HEK293 (cell line): Measurements from ENCODE around the gene PRDX3.

Source experiments
- GLIS1 ChIP-seq: fragments of 450-650 bp; formaldehyde crosslinking; IDR thresholded peaks from 2 replicates; pipeline ENCODE4 v1.5.1; 2016; ENCODE audit warnings: missing biosample characterization, missing genetic modification characterization
- IKZF3 ChIP-seq: fragments of 450-650 bp; IDR thresholded peaks from 2 replicates; pipeline ENCODE4 v1.5.0; 2018; ENCODE audit warnings: missing biosample characterization, mild to moderate bottlenecking, missing genetic modification characterization, moderate library complexity
- KLF16 ChIP-seq: fragments of 450-650 bp; formaldehyde crosslinking; IDR thresholded peaks from 2 replicates; pipeline ENCODE4 v1.5.1; 2017; ENCODE audit warnings: missing biosample characterization, missing genetic modification characterization
- KLF8 ChIP-seq: fragments of 450-650 bp; formaldehyde crosslinking; IDR thresholded peaks from 2 replicates; pipeline ENCODE4 v1.5.1; 2016; ENCODE audit warnings: missing biosample characterization, missing genetic modification characterization
- SCRT2 ChIP-seq: fragments of 450-650 bp; formaldehyde crosslinking; IDR thresholded peaks from 2 replicates; pipeline ENCODE4 v1.5.1; 2016; ENCODE audit warnings: missing biosample characterization, missing genetic modification characterization
- SP2 ChIP-seq: fragments of 450-650 bp; formaldehyde crosslinking; IDR thresholded peaks from 2 replicates; pipeline ENCODE4 v1.5.1; 2016; ENCODE audit warnings: missing biosample characterization, missing genetic modification characterization
- SP3 ChIP-seq: fragments of 450-650 bp; formaldehyde crosslinking; IDR thresholded peaks from 2 replicates; pipeline ENCODE4 v1.5.1; 2016; ENCODE audit warnings: missing biosample characterization, missing genetic modification characterization
- WT1 ChIP-seq: fragments of 450-650 bp; formaldehyde crosslinking; IDR thresholded peaks from 2 replicates; pipeline ENCODE4 v1.5.1; 2016; ENCODE audit warnings: missing biosample characterization, missing genetic modification characterization
- ZBTB17 ChIP-seq: fragments of 450-650 bp; formaldehyde crosslinking; IDR thresholded peaks from 2 replicates; pipeline ENCODE4 v1.5.1; 2016; ENCODE audit warnings: missing biosample characterization, missing genetic modification characterization
- ZBTB8A ChIP-seq: fragments of 450-650 bp; formaldehyde crosslinking; IDR thresholded peaks from 2 replicates; pipeline ENCODE4 v1.5.1; 2016; ENCODE audit warnings: missing biosample characterization, missing genetic modification characterization
- ZFHX2 ChIP-seq: fragments of 450-650 bp; formaldehyde crosslinking; conservative IDR thresholded peaks from 2 replicates; pipeline ENCODE4 v1.5.1; 2016; ENCODE audit warnings: missing biosample characterization, missing genetic modification characterization
- ZNF221 ChIP-seq: fragments of 450-650 bp; formaldehyde crosslinking; IDR thresholded peaks from 2 replicates; pipeline ENCODE4 v1.5.1; 2017; ENCODE audit warnings: missing biosample characterization, missing genetic modification characterization, borderline replicate concordance
- ZNF335 ChIP-seq: fragments of 450-650 bp; formaldehyde crosslinking; conservative IDR thresholded peaks from 2 replicates; pipeline ENCODE4 v1.5.1; 2016; ENCODE audit warnings: missing biosample characterization, missing genetic modification characterization
- ZNF366 ChIP-seq: fragments of 450-650 bp; formaldehyde crosslinking; conservative IDR thresholded peaks from 2 replicates; pipeline ENCODE4 v1.5.1; 2016; ENCODE audit warnings: missing biosample characterization, missing genetic modification characterization
- ZNF391 ChIP-seq: fragments of 450-650 bp; formaldehyde crosslinking; IDR thresholded peaks from 2 replicates; pipeline ENCODE4 v1.5.1; 2016; ENCODE audit warnings: low read depth, missing biosample characterization, missing genetic modification characterization, borderline replicate concordance
- ZNF426 ChIP-seq: fragments of 450-650 bp; formaldehyde crosslinking; IDR thresholded peaks from 2 replicates; pipeline ENCODE4 v1.5.1; 2017; ENCODE audit warnings: missing biosample characterization, missing genetic modification characterization, mild to moderate bottlenecking, inconsistent platforms, moderate library complexity
- ZNF433 ChIP-seq: fragments of 450-650 bp; formaldehyde crosslinking; IDR thresholded peaks from 2 replicates; pipeline ENCODE4 v1.5.1; 2016; ENCODE audit warnings: missing biosample characterization, missing genetic modification characterization, low read depth
- ZNF621 ChIP-seq: fragments of 450-650 bp; formaldehyde crosslinking; IDR thresholded peaks from 2 replicates; pipeline ENCODE4 v1.5.1; 2017; ENCODE audit warnings: missing biosample characterization, missing genetic modification characterization
- ZNF654 ChIP-seq: fragments of 450-650 bp; formaldehyde crosslinking; IDR thresholded peaks from 2 replicates; pipeline ENCODE4 v1.5.1; 2016; ENCODE audit warnings: low read depth, missing biosample characterization, missing genetic modification characterization
- ZNF660 ChIP-seq: fragments of 450-650 bp; IDR thresholded peaks from 2 replicates; pipeline ENCODE4 v1.5.1; 2018; ENCODE audit warnings: missing biosample characterization, mild to moderate bottlenecking, missing genetic modification characterization
- ZNF677 ChIP-seq: fragments of 450-650 bp; IDR thresholded peaks from 2 replicates; pipeline ENCODE4 v1.5.0; 2018; ENCODE audit warnings: missing biosample characterization, mild to moderate bottlenecking, missing genetic modification characterization, moderate library complexity
- ZSCAN16 ChIP-seq: fragments of 450-650 bp; formaldehyde crosslinking; IDR thresholded peaks from 2 replicates; pipeline ENCODE4 v1.5.1; 2016; ENCODE audit warnings: missing biosample characterization, missing genetic modification characterization
- TF ChIP-seq, protein P1 (sequence below): fragments of 450-650 bp; formaldehyde crosslinking; IDR thresholded peaks from 2 replicates; pipeline ENCODE4 v1.5.1; 2017; ENCODE audit warnings: missing biosample characterization, mild to moderate bottlenecking, missing genetic modification characterization, moderate library complexity
- TF ChIP-seq, protein P2 (sequence below): fragments of 450-650 bp; formaldehyde crosslinking; IDR thresholded peaks from 2 replicates; pipeline ENCODE4 v1.5.1; 2016; ENCODE audit warnings: missing biosample characterization, missing genetic modification characterization, borderline replicate concordance
- TF ChIP-seq, protein P3 (sequence below): IDR thresholded peaks from 2 replicates; pipeline ENCODE4 v1.6.1; 2011; ENCODE audit warnings: mild to moderate bottlenecking, low read depth, low read length, borderline replicate concordance

PRDX3 gene

DNA sequence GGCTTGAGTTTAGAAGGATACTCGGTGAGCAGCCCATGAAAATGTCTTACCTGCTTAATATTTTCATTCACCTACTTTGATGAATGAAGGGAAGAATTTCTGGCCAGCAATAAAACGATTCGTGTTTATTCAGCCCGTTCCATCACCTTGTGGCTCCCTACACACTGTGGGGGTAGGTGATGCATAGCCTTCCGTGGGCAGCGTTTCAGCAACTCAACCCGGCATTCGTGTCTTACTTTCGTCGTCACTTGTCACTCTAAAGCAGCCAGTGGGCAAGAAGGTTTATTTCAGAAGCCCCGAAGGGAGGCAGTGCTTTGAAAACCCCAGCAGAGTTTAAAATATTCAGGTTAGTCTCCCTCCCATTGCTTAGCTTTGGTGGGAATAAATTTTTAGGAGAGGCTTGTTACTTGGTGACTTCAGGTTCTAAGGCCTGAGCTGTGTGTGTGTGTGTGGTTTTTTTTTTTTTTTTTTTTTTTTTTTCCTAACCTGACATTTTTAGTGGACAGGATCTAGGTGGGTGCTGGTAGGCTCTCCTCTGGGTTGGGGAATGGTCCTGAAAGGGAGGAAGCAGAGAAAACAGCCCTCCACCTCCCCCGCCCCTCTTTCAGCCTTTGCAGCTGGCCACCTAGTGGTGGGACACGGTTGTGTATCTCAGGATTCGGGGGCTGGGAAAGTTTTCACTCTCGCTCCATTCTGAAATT is 30.6 kb upstream of the PRDX3 start (continued):
- TF ChIP-seq ZFHX2 (tag by site-specific recombination): peak; percentile 68
- TF ChIP-seq, protein P1, sequence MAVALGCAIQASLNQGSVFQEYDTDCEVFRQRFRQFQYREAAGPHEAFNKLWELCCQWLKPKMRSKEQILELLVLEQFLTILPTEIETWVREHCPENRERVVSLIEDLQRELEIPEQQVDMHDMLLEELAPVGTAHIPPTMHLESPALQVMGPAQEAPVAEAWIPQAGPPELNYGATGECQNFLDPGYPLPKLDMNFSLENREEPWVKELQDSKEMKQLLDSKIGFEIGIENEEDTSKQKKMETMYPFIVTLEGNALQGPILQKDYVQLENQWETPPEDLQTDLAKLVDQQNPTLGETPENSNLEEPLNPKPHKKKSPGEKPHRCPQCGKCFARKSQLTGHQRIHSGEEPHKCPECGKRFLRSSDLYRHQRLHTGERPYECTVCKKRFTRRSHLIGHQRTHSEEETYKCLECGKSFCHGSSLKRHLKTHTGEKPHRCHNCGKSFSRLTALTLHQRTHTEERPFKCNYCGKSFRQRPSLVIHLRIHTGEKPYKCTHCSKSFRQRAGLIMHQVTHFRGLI (tag by site-specific recombination): no peak
- TF ChIP-seq ZNF366: peak; percentile 64; the same call in 1 of the 2 replicates
- no peak for TF ChIP-seq ZNF677 (tag by site-specific recombination)
- TF ChIP-seq SP2 (tag by site-specific recombination): no peak
- TF ChIP-seq, protein P2, sequence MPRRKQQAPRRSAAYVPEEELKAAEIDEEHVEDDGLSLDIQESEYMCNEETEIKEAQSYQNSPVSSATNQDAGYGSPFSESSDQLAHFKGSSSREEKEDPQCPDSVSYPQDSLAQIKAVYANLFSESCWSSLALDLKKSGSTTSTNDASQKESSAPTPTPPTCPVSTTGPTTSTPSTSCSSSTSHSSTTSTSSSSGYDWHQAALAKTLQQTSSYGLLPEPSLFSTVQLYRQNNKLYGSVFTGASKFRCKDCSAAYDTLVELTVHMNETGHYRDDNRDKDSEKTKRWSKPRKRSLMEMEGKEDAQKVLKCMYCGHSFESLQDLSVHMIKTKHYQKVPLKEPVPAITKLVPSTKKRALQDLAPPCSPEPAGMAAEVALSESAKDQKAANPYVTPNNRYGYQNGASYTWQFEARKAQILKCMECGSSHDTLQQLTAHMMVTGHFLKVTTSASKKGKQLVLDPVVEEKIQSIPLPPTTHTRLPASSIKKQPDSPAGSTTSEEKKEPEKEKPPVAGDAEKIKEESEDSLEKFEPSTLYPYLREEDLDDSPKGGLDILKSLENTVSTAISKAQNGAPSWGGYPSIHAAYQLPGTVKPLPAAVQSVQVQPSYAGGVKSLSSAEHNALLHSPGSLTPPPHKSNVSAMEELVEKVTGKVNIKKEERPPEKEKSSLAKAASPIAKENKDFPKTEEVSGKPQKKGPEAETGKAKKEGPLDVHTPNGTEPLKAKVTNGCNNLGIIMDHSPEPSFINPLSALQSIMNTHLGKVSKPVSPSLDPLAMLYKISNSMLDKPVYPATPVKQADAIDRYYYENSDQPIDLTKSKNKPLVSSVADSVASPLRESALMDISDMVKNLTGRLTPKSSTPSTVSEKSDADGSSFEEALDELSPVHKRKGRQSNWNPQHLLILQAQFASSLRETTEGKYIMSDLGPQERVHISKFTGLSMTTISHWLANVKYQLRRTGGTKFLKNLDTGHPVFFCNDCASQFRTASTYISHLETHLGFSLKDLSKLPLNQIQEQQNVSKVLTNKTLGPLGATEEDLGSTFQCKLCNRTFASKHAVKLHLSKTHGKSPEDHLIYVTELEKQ (tag by site-specific recombination): no peak
- TF ChIP-seq ZNF660 (tag by site-specific recombination): peak; percentile 43; the same call in 1 of the 2 replicates
- no peak for TF ChIP-seq ZNF621 (tag by site-specific recombination)
- peak; percentile 22; the same call in 1 of the 2 replicates for TF ChIP-seq GLIS1 (tag by site-specific recombination)
- peak; percentile 19; the same call in 1 of the 2 replicates for TF ChIP-seq ZBTB8A
- TF ChIP-seq ZNF426 (tag by site-specific recombination): no peak
- no peak for TF ChIP-seq ZNF391 (tag by site-specific recombination)
- peak; percentile 57 for TF ChIP-seq ZBTB17 (tag by site-specific recombination)
- TF ChIP-seq SP3 (tag by site-specific recombination): 0 out of 2 replicates have a peak, but pooled peaks have one; percentile 10
- TF ChIP-seq KLF8 (tag by site-specific recombination): peak; percentile 47
- no peak for TF ChIP-seq ZNF221 (tag by site-specific recombination)
- TF ChIP-seq IKZF3 (tag by site-specific recombination): peak; percentile 62; the same call in 1 of the 2 replicates
- peak; percentile 46 for TF ChIP-seq ZNF335 (tag by site-specific recombination)
- no peak for TF ChIP-seq ZSCAN16
- TF ChIP-seq SCRT2 (tag by site-specific recombination): no peak
- TF ChIP-seq ZNF433 (tag by site-specific recombination): no peak
- TF ChIP-seq ZNF654 (tag by site-specific recombination): peak; percentile 32; the same call in 1 of the 2 replicates
- TF ChIP-seq WT1: 0 out of 2 replicates have a peak, but pooled peaks have one; percentile 14
- TF ChIP-seq, protein P3, sequence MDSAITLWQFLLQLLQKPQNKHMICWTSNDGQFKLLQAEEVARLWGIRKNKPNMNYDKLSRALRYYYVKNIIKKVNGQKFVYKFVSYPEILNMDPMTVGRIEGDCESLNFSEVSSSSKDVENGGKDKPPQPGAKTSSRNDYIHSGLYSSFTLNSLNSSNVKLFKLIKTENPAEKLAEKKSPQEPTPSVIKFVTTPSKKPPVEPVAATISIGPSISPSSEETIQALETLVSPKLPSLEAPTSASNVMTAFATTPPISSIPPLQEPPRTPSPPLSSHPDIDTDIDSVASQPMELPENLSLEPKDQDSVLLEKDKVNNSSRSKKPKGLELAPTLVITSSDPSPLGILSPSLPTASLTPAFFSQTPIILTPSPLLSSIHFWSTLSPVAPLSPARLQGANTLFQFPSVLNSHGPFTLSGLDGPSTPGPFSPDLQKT: no peak
- TF ChIP-seq KLF16: 0 out of 2 replicates have a peak, but pooled peaks have one; percentile 59
- TF ChIP-seq, all 188 proteins: peak for 18
